GM20431 (cell line): ENCODE measurements around the gene FXYD4.

ENCODE experiments used
- in situ Hi-C: fragments of 300-500 bp; cut with MseI, MboI; formaldehyde crosslinking; loops from one replicate; pipeline ENCODE4 v1.15.0; 2020; ENCODE audit warnings: low sequenced_read_pairs; ENCODE audit not compliant: unreplicated experiment

The FXYD4 gene

DNA sequence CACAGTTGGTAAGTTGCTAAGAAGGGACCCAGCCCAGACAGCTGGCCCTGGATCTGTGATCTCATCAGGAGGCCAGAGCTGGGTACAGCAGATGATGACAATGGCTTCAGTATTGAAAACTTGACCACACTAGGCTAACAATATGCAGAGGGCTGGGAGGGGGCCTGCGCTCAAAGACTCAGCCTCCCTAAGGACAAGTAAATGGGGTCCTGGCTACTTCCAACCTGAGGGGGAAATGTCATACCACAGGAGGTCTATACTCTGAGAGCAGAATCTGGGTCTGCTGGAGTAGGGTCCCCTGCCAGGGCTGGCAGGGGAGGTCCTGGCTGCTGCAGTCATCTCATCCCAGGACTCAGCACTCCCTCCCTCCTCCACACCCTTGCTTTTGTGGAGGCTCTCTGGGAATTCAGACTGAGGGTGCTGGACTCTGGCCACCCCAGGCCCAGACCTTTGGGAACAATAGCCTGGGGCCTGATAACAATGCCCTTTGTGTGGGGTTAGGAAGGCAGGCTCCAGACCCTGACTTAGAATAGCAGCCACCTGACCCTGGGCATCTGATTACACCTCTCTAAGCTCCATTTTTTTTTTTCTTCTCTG is 1.4 kb downstream of the FXYD4 start:
- in situ Hi-C loops = no loop called here

DNA sequence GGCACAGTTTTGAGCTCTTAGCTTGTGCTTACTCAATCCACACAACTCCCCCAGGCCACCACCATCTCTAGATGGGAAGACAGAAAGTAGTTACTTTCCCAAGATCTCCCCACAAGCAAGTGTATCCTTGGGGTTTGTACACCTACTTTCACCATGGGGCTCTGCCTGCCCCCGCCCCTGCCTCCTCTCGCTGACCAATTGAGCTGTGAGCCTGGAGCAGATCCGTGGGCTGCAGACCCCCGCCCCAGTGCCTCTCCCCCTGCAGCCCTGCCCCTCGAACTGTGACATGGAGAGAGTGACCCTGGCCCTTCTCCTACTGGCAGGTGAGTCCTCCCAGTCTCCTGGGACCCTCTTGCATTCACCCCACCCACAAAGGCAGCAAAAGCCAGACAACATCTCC is 2.0 kb downstream of the FXYD4 start:
- in situ Hi-C loops = no loop called here

DNA sequence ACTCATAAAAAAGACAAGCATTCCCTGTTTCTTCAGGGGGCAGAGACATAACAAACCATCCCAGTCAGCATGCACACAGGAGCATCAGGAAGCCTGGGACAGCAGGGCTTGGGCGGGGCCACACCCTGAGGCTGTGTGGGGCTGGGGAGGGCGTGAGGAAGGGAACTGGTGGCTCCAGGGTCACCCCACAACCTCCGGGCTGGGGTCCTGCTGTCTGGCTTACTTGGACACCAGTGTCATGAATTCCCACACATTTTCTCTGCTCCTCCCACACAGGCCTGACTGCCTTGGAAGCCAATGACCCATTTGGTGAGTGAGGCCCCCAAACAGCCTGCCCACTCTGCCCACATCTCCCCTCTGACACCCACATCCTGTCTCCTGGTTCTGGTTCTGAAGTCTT is 2.8 kb downstream of the FXYD4 start:
- in situ Hi-C loops = no loop called here

DNA sequence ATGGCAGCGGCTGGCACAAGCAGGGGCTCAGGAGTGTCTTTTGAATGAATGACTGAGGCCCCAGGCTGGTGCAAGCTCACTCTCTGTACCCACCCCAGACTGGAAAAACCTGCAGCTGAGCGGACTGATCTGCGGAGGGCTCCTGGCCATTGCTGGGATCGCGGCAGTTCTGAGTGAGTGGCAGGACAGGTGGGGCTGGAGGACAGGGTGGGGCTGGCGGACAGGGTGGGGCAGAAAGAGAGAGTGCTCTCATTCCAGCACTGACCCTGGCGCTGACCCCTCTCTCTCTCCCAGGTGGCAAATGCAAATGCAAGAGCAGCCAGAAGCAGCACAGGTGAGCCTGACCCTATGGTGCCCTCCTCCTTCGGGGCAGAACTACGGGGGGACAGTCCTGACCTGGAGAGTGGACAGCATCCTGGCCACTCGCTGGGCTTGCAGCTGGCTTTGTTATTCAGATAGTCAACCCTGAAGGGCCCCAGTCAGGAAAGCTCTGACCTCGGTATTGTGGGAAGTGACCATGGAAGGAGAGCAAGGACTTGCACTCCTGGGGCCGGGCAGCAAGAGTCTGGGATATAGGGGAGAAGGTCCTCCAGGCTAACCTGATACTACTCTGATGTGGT is 4.1 kb downstream of the FXYD4 start:
- in situ Hi-C loops = no loop called here

DNA sequence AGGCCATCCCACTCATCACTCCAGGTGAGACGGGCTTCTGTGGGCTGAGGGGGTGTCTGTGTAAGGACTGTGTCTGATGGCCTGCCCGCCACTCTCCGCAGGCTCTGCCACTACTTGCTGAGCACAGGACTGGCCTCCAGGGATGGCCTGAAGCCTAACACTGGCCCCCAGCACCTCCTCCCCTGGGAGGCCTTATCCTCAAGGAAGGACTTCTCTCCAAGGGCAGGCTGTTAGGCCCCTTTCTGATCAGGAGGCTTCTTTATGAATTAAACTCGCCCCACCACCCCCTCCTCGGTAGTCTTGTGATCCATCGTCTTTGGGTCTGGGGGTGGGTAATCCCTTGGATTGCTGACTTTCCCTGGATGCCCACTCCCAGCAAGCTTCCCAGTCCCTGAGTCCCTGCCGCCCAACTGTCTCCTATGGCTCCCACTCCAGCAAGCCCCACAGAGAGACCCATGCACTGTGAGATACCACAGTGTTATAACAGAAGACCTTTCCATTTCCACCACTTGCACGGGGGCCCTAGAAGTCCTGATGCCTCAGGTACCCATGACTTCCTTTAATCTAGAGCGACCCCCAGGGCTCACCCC is 4.7 kb downstream of the FXYD4 start:
- in situ Hi-C loops = no loop called here

DNA sequence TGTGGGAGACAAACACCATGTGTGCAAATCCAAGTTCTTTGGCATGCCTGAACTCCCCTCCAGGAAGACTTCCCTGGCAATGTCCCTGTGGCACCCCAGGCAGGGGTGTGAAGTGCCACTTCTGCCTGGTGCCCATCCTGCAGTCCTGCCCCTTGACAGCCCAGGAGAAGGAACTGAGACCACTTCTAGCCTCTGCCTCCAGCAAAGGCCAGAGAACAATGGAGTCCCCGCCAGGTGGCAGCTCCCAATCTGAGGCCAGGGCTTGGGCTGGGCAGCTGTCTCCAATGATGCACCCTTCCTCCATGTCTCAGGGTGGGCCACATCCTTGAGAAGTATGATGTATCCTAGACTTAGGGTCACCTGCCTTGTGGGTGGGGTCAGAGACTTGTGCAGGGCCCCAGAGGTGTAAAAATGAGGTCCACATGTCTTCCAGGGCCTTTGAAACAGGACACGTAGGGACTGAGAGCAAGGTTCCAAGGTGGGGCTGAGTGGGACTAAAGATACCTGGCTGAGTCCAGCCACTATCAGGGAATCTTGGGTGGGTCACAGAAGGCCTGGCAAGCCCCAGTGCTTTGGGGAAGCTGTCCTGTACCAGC is 5.5 kb downstream of the FXYD4 start:
- in situ Hi-C loops = no loop called here

DNA sequence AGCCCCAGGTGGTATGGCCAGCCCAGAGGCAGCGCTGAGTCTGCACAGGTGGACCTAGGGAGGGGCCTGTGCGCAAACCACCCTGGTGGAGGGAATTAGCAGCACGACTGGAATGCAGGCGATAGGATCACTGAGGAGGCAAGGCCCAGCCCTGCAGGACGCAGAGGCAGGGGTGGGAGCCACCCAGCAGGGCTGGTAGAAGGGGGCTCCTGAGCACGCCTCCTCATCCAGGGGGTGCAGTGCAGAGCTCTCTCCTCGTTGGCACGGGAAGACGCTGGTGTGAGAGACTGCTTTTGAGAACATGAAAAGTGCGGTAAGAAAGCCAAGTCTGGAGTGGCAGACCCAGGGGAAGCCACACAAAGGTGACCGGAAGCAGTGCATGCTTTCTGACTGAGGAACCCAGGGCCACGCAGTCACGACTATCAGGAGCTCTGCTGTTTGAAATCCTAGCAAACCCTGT is 6.0 kb downstream of the FXYD4 start:
- in situ Hi-C loops = no loop called here

DNA sequence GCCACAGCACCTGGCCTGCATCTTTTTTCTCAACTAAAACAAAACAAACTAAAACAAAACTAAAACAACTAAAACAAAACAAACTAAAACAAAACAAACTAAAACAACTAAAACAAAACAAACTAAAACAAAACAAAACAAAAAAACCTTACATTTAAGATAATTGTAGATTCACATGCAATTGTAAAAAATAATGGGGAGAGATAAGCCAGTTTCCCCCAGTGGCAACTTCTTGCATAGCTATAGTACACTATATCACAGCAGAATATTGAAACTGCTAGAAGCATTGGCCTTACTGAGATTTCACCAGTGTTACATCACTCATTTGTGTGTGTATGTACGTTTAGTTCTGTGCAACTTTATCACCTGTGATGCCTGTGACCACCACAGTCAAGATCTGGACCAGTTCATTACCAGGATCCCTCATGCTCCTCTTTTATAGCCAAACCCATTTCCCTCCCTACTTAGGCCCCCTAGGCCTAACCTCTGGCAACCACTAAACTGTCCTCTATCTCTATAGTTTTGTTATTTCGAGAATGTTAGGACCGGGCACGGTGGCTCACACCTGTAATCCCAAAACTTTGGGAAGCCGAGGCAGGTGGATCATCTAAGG is 9.3 kb downstream of the FXYD4 start:
- in situ Hi-C loops = no loop called here

DNA sequence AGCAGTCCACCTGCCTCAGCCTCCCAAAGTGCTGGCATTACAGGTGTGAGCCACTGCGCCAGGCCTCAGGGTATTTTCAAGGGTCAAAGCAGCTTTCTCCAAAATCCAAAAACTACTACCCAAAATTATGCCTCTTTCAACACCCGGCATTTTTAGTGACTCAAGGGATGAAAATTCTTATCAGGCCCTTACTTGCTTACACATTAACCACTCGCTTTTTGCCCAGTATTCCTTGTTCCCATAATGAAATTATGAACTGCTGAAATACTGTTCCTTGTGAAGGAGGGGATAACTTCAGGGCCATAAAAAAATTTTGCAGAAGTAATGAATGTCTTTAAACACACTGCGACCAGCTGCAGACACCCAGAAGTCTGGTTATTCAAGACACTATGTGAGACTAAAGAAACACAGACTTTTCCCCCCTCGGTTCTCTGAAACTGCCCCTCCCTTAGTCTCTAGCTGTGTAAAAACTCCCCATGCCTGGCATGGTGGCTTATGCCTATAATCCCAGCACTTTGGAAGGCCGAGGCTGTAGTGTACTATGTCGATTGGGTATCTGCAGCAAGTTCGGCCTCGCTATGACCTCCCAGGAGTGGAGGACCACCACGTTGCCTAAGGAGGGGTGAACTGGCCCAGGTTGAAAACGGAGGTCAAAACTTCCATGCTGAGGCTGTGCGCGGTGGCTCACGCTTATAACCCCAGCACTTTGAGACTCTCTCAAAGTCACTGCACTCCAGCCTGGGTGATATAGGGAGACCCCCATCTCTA is 12.0 kb downstream of the FXYD4 start:
- in situ Hi-C loops = no loop called here

DNA sequence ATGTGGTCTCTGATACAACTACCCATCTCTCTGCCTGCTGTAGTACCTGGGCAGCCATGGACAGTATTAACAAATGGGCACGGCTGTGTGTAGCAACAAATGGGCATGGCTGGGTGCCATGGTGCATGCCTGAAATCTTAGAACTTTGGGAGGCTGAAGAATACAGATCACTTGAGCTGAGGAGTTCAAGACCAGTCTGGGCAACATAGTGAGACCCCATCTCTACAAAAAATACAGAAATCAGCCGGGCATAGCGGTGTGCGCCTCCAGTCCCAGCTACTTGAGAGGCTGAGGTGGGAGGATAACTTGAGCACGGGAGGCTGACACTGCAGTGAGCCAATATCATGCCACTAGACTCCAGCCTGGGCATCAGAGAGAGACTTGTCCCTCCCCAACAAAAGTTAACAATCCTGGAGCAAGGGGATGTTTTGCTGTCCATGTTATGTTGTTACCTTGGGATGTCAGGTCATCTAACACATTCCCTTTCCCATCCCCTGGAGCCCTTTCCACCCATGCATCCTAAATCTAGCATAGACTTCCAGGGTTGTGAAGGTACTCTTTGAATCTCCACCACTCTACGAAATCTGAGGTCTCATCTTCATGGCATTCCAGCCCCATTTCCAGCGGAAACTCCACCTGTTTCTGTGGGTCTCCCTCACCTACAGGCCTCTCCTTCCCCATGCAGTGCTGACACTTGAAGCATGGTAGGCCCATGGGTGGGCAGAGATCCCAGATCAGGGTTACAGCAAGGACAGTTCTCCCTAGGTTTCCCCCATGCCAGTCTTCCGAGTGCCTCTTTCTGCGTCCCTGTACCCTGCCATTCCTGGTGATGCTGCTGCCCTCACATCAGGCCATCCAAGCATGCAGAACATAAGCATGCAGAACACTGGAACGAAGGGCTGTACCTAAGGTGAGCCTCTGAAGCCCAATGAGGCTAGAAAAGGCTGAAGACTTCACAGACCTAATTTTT is 13.1 kb downstream of the FXYD4 start:
- in situ Hi-C loops = no loop called here

DNA sequence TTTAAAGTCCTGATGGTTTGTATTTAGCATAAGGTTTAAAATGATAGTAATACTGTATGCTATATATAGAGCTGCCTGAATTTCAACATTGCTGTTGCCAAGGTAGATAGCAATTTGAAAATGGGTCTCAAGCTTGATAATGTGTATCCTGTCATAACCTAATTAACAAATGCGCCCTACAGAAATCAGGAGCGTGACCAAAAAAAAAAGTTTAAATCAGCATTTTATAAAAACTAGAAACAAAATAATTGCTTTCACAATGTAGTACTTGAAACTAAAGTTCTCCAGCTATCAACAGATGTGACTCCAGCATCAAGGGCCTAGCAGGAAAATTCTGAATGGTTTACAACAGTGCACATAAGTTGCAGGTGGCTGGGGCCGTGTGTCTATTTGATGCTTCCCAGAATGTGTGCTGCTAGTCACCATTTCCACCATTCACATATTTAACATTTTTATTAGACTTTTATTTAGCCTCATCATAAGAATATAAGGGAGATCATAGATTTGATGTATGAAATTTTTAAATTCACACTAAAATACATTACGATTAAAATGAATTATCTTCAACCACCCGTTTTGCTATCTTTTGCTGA is 14.1 kb downstream of the FXYD4 start:
- in situ Hi-C loops = no loop called here

DNA sequence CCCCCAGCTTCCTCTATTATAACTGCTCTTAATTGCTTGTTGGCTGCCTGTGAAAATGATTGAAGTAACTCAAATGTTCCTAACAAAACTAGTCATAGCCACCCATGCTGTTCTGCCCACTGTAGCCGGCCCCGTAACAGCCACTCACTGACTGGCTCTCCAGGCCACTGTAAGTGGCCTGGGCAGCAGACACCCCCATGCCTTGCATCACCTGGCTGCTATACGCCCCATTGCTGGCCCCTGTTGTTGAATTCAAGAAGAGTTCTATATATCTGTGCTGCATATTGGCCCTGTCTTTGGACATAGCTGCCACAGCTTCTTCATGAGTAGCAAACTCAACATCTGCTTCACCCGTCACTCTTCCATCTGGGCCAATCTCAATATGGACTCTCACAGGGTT is 15.1 kb downstream of the FXYD4 start:
- in situ Hi-C loops = no loop called here

DNA sequence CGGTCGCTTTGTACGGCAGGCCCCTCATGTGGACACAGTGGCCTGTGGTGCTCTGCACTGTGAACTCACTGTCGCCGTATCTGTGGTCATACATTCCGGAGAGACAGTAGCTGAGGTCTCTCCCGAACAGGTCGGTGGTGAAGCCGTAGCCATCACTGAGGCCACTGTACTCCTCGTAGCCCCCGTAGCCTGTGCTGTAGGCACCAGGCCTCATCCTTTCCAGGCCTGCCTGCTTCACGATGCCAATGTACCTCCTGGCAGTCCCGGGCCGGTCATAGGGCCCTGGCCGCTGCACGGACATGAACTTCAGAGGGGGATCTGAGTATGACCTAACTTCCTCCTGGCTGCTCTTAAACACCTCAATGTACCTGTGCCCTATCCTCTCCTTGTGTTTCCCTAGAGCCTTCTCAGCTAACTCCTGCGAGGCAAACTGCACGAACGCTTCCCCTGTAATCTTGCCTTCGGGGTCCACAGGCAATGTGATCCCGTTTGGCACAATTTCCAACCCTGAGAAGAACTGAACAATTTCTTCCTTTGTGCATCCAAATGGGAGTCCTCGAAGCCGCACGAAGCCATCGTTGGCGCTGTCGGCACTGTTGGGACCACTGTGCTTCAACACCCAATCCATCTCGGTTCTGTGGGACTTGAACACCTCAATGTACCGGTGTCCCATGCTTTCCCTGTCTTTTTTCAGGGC is 15.7 kb downstream of the FXYD4 start:
- in situ Hi-C loops = no loop called here

DNA sequence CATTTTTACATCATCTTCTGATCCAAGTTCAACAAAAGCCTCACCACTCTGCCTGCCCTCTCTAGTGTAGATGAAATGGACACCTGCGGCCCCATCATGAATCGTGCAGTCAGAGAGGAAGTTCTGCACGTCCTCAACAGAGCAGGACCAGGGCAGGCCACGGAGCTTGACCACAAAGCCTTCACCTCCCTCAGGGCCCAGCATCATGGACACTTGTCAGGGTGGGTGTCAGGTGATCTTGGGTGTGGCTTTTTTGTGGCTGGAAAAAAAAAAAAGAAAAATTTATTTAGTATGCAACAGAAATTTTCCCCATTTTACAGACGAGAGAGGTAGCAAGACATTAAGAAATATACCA is 16.2 kb downstream of the FXYD4 start:
- in situ Hi-C loops = no loop called here

DNA sequence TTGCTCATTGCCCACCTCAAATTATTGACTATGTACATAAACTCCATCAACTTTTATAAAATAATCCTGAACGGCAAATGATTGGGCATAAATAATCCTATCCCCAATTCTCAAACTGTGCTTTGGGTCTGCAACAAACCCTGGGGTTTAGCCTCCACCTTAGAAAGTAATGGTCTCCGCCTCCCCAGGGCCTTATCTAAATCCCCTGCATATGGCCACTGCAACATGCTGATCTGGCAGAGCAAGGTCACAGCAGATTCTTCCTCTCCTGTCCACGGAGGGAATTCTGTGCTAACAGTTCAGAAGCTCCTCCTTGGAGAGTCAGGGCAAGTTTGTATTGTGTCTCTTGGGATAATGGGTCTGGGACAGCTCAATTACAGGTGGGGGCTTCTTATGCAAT is 18.4 kb downstream of the FXYD4 start:
- in situ Hi-C loops = no loop called here

DNA sequence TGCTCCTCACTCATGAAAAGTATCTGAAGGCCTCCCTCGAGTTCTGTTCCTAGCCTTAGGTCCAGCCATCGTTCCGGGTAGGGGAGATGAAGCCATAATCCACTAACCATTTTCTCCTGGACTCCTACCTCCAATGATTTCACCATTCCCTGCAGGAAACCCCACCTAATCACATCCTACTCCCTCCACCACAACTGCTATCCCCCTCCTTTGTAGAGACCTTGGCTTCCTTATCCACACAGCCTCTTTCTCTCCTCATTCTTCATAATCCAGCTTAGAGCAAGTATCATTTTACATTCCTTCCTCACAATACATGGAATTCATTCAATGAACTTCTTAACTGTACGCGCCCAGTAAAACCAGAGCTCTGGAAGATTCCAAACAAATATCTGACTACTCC is 18.9 kb downstream of the FXYD4 start:
- in situ Hi-C loops = no loop called here

DNA sequence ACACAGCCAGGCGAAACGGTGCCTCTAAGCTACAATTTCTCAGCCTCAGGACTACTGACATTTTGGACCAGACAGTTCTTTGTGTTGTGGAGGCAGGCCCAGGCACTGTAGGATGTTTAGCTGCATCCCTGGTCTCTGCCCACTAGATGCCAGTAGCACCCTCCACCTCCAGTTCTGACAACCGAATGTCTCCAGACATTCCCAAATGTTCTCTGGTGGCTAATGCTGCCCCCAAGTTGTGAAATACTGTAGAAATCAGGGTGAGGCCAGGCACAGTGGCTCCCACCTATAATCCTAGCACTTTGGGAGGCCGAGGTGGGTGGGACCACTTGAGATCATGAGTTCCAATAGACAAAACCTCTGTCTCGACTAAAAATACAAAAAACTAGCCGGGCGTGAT is 19.3 kb downstream of the FXYD4 start:
- in situ Hi-C loops = no loop called here

DNA sequence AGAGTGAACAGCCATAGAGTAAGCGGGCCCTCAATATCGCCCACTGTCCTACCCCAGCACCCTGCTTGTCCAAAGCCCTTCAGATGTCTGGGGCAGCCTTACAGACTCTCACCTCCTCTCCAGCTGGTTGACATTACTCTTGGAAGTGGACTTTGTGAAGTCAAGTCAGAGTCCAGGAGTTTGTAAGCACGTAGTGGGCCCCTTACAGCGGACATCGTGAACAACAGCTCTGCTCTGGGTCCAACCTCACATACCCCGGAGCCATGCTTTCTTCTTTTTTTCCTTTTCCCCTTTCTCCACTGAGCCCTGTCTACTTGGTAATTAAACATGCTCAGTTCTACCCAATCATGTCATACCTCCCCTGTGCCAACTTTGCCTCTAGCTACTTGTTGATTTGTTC is 20.1 kb downstream of the FXYD4 start:
- in situ Hi-C loops = no loop called here
